ENCODE data around the gene EZR. TPM values are rescaled to one million over a fixed set of nuclear protein-coding genes. Genes with fewer than 3 reads are reported as not detected.

Gene EZR
- total and polyA plus RNA-seq, 9 of the 15 experiments (the other 6 are each of a cell fraction or from before 2014, with no cell fraction given) = 36.5 to 162 (median 104) TPM

DNA sequence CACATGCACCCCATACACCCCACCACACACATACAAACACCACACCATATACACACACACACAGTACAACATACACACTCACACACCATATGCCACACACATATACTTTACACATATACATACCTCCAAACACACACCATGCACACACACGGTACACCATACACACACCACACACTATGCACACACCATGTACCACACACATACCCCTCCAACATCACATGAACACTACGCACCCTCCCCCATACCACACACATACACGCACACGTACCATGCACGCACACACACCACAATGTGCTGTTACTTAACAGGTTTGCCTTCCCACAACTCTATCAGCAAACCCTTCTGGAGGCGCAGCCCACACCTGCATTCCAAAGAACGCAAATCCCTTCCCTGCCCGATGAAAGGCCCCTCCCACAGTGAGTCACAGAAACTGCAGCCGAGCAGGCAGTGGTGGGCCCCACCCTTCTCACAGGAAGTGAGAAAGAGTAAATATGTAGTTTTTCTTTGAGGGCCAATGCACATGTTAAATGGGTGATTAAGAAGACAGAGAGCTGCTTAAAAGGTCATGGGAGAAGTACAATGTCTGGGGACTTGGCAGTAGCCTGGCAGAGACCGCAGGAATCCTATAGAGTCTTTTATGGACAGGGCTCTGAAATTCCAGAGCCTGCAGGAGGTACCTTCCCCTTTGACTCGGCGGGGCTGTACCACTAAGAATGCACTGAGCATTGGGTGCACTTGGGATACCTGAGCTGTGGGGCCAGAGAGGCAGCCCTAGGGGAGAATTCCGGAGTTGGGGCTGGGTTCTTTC lies 34.1 kb upstream of the EZR start (continued):
- peak; percentile 93 for TF ChIP-seq ARHGAP35 (IDR thresholded peaks at IDR 0.05; ENCODE audit: partially characterized antibody)
- no peak for TF ChIP-seq GABPB2 (CRISPR knock-in tag; conservative IDR thresholded peaks at IDR 0.05)
- TF ChIP-seq ZNF717 (CRISPR knock-in tag; IDR thresholded peaks at IDR 0.05) = no peak
- TF ChIP-seq HMGN3 (IDR thresholded peaks at IDR 0.05; ENCODE audit: borderline replicate concordance, extremely low read depth, insufficient read length, low read depth, low read length) = no peak
- TF ChIP-seq, protein P1, sequence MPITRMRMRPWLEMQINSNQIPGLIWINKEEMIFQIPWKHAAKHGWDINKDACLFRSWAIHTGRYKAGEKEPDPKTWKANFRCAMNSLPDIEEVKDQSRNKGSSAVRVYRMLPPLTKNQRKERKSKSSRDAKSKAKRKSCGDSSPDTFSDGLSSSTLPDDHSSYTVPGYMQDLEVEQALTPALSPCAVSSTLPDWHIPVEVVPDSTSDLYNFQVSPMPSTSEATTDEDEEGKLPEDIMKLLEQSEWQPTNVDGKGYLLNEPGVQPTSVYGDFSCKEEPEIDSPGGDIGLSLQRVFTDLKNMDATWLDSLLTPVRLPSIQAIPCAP (CRISPR knock-in tag; IDR thresholded peaks at IDR 0.05; ENCODE audit: borderline replicate concordance) = peak; percentile 32; the same call in 1 of the 2 replicates
- peak; percentile 99 for TF ChIP-seq CBFB (CRISPR knock-in tag; IDR thresholded peaks at IDR 0.05)
- TF ChIP-seq, protein P2, sequence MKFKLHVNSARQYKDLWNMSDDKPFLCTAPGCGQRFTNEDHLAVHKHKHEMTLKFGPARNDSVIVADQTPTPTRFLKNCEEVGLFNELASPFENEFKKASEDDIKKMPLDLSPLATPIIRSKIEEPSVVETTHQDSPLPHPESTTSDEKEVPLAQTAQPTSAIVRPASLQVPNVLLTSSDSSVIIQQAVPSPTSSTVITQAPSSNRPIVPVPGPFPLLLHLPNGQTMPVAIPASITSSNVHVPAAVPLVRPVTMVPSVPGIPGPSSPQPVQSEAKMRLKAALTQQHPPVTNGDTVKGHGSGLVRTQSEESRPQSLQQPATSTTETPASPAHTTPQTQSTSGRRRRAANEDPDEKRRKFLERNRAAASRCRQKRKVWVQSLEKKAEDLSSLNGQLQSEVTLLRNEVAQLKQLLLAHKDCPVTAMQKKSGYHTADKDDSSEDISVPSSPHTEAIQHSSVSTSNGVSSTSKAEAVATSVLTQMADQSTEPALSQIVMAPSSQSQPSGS (CRISPR knock-in tag; IDR thresholded peaks at IDR 0.05) = no peak
- TF ChIP-seq ZNF24 (IDR thresholded peaks at IDR 0.05) = peak; percentile 81
- peak; percentile 87 for TF ChIP-seq MIER1 (IDR thresholded peaks at IDR 0.05; ENCODE audit: low read depth)
- TF ChIP-seq ZNF174 (CRISPR knock-in tag; IDR thresholded peaks at IDR 0.05) = no peak
- no peak for TF ChIP-seq MED1 (CRISPR knock-in tag; IDR thresholded peaks at IDR 0.05; ENCODE audit: borderline replicate concordance)
- peak; percentile 83; the same call in 1 of the 2 replicates for TF ChIP-seq ZNF232 (CRISPR knock-in tag; IDR thresholded peaks at IDR 0.05)
- TF ChIP-seq CSDE1 (IDR thresholded peaks at IDR 0.05) = peak; percentile 70 to 93; a peak in 3 of 4 replicates
- TF ChIP-seq KLF10 (CRISPR knock-in tag; IDR thresholded peaks at IDR 0.05) = no peak
- TF ChIP-seq CEBPB (tag; IDR thresholded peaks at IDR 0.05) = peak; percentile 90
- TF ChIP-seq POLR3A (IDR thresholded peaks at IDR 0.05; ENCODE audit: borderline replicate concordance, extremely low read depth, insufficient read depth, insufficient read length) = no peak
- TF ChIP-seq NR2C2 (CRISPR knock-in tag; IDR thresholded peaks at IDR 0.05) = peak; percentile 84
- TF ChIP-seq NR2C2 (tag; IDR thresholded peaks at IDR 0.05) = peak; percentile 80
